Measurements from ENCODE around the gene CRISP3.

CRISP3 gene

DNA sequence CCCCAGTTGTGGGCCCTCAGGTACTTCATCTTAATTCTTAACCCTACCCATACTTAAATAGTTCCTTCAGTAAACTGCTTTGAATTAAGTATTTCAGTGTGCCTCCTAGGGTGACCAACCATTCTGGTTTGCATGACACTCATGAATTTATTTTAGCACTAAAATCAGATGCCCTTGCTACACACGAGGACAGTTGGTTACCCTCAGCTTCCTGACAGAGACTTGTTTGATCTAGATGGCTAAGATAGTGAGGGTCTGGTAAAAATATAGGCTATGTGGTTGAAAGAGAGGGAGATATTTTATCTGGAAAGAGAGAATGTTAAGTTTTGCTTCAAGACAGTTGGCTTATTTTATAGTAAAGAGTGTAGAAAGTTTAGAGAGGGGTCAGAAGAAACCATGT is 32.3 kb upstream of the CRISP3 start:
- DNase-seq (ENCODE audit: extremely low read depth, low read depth) = no peak
- TF ChIP-seq, protein P1, sequence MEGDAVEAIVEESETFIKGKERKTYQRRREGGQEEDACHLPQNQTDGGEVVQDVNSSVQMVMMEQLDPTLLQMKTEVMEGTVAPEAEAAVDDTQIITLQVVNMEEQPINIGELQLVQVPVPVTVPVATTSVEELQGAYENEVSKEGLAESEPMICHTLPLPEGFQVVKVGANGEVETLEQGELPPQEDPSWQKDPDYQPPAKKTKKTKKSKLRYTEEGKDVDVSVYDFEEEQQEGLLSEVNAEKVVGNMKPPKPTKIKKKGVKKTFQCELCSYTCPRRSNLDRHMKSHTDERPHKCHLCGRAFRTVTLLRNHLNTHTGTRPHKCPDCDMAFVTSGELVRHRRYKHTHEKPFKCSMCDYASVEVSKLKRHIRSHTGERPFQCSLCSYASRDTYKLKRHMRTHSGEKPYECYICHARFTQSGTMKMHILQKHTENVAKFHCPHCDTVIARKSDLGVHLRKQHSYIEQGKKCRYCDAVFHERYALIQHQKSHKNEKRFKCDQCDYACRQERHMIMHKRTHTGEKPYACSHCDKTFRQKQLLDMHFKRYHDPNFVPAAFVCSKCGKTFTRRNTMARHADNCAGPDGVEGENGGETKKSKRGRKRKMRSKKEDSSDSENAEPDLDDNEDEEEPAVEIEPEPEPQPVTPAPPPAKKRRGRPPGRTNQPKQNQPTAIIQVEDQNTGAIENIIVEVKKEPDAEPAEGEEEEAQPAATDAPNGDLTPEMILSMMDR (IDR thresholded peaks at IDR 0.05; ENCODE audit: low read depth, low read length, missing control alignments) = no peak
- H3K4me3 ChIP-seq (replicated peaks; ENCODE audit: low read depth, low read length) = no peak overlapping the region

DNA sequence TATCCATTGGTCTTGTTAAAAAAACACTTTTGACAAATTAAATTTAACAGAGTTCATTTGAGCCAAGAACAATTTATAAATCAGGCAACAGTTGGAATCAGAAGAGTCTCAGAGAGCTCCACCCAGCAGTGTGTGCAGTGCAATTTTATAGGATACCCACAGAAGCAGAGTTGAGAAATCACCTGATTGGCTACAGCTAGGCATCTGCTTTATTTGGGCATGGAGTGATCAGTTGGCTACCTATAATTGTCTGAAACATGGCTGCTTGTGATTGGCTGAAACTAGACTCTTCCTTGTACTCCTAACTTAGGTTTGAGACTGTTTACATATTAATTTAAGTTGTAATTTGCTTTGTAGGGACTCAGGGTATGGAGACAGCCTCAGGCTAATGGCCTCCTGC is 30.9 kb upstream of the CRISP3 start:
- TF ChIP-seq, protein P1 (IDR thresholded peaks at IDR 0.05; ENCODE audit: low read depth, low read length, missing control alignments) = no peak
- H3K4me3 ChIP-seq (replicated peaks; ENCODE audit: low read depth, low read length) = no peak overlapping the region
- DNase-seq (ENCODE audit: extremely low read depth, low read depth) = no peak

DNA sequence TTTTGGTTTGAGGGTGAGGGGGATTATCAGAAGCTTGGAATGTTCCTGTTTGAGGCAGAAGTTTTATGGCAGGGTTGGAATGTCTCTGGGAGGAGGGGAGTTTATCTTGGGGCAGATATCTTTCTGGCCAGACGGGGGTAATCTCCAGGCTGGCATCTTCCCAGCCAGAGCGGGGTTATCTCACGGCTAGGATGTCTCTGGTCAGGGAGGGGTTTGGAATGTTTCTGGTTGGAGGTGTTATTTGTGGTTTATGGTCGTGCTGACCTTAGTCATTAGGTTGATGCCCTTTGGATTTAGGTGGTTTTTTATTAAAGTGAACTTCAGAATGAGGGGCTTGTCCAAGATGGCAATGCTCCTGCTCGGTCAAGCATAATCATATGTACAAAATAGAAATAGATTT is 28.1 kb upstream of the CRISP3 start:
- no peak overlapping the region for H3K4me3 ChIP-seq (replicated peaks; ENCODE audit: low read depth, low read length)
- TF ChIP-seq, protein P1 (IDR thresholded peaks at IDR 0.05; ENCODE audit: low read depth, low read length, missing control alignments) = no peak
- no peak for DNase-seq (ENCODE audit: extremely low read depth, low read depth)

DNA sequence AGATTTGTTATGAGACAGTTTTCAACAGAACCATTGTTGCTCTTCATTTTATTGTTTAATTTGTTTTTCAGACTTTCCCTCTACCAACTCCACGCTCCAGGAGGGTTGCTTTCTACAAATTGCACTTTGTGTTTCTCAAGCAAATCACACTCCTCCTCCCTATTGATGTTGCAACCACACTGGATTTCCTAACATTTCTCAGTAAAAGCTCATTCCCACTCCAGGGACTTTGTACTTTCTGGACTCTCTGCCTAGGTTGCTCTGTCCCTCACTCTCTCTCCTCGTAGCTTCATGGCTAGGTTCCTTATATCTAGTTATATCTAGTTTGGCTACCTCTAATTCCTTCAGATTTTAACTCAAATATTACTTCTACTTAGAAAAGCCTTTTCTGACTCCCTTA is 22.6 kb upstream of the CRISP3 start:
- H3K4me3 ChIP-seq (replicated peaks; ENCODE audit: low read depth, low read length) = no peak overlapping the region
- TF ChIP-seq, protein P1 (IDR thresholded peaks at IDR 0.05; ENCODE audit: low read depth, low read length, missing control alignments) = no peak
- no peak for DNase-seq (ENCODE audit: extremely low read depth, low read depth)

DNA sequence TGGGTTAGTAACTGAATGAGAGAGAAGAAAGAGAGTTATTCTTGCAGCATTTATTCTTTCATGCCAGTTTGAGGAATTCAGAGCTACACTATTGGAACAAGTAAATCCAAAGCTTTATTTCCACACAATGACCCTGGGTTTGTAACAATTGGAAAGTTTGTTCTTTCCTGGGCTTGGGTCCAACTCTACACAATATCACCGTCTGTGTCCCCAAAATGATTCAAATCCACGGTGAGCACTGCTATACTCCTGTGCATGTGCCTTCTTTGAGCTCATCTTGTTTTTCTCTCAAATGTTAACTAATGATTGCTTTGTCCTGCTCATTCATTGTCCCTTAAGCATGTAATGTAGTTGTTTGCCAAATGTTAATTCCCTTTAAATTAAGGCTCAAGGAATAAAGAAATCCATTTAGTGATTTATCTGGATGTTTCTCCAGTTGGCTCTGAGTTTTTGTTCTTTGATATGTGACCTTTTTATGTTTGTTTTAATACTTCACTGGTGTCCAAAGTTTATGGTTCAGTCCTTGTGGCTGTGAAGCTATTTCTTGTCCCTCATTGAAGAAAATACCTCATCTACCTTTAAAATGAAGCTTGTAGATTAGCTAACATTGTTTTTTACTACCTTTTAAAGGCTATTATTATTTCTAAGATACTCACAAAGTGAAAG is 20.5 kb upstream of the CRISP3 start:
- TF ChIP-seq, protein P1 (IDR thresholded peaks at IDR 0.05; ENCODE audit: low read depth, low read length, missing control alignments) = no peak
- no peak for DNase-seq (ENCODE audit: extremely low read depth, low read depth)
- H3K4me3 ChIP-seq (replicated peaks; ENCODE audit: low read depth, low read length) = no peak overlapping the region

DNA sequence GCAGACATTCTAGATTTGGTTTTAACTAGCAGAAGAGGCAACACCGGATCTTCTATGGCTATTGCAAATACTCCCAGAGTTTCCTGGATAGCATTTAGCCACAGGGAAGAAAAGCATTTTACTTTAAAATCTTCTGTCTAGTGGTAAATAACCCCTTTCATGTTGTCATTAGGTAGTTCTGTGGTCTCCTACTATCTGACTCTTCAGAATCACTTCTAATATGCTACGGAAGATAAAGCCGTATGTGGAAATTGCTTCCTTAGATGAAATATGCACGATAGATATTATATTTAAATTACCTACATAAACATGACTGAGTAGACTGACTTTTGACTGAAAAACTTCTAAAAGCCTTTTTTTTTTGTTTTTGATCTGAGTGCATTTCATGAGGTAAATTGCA is 759 bp downstream of the CRISP3 start:
- no peak overlapping the region for H3K4me3 ChIP-seq (replicated peaks; ENCODE audit: low read depth, low read length)
- TF ChIP-seq, protein P1 (IDR thresholded peaks at IDR 0.05; ENCODE audit: low read depth, low read length, missing control alignments) = no peak
- no peak for DNase-seq (ENCODE audit: extremely low read depth, low read depth)

DNA sequence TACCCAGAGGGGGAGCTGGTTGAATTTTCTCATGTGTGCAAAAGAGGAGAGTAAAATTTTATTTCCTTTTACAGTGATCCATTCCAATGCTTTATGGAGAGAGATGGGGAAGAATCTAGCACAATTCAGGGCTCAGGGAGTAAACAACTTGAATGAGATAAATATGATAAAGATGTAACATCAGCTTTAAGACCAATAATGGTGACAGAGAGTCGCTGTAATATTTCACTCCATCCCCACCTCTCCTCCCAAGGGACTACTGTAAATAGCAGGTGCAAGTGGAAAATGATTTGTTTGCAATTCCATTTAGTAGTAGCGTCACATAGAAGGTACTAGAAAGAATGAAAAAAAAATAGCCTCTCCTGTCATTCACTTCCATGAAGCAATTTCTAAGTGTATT is 4.8 kb downstream of the CRISP3 start:
- no peak overlapping the region for H3K4me3 ChIP-seq (replicated peaks; ENCODE audit: low read depth, low read length)
- DNase-seq (ENCODE audit: extremely low read depth, low read depth) = no peak
- TF ChIP-seq, protein P1 (IDR thresholded peaks at IDR 0.05; ENCODE audit: low read depth, low read length, missing control alignments) = no peak

Measured in HFF-Myc (cell line).